HEK293 (cell line): ENCODE measurements around the gene MAPK14.

Experiments used
- CTCF ChIP-seq: fragments of 450-650 bp; formaldehyde crosslinking; IDR thresholded peaks from 2 replicates; pipeline ENCODE4 v1.5.1; 2016; ENCODE audit warnings: missing biosample characterization, missing genetic modification characterization
- GFI1B ChIP-seq: fragments of 450-650 bp; formaldehyde crosslinking; IDR thresholded peaks from 2 replicates; pipeline ENCODE4 v1.5.1; 2016; ENCODE audit warnings: missing biosample characterization, missing genetic modification characterization
- TCF7L2 ChIP-seq: IDR thresholded peaks from 2 replicates; pipeline ENCODE4 v1.6.1; 2011; ENCODE audit warnings: low read depth, mild to moderate bottlenecking, inconsistent platforms, low read length, moderate library complexity, borderline replicate concordance
- ZFP37 ChIP-seq: fragments of 450-650 bp; formaldehyde crosslinking; IDR thresholded peaks from 2 replicates; pipeline ENCODE4 v1.5.1; 2016; ENCODE audit warnings: missing biosample characterization, missing genetic modification characterization
- ZNF768 ChIP-seq: fragments of 450-650 bp; formaldehyde crosslinking; IDR thresholded peaks from 2 replicates; pipeline ENCODE4 v1.5.1; 2018; ENCODE audit warnings: missing biosample characterization, mild to moderate bottlenecking, missing genetic modification characterization

DNA sequence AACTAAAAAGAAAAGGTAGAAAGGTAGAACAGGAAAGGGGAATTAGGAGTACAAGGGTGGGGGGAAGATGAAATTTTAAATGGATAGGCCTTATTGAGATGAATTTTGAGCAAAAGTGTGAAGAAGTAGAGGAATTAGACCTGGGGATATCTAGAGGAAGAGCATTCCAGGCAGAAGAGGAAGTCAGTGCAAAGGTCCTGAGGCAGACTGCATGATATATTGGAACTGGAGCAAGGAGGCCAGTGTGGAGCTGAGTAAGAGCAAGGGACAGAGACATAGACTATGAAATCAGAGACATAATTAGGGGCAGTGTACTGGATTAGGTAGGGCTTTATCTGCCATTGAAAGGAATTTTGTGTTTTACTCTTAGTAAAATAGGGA, 40.4 kb downstream of the MAPK14 start:
- TF ChIP-seq TCF7L2 (no peak), CTCF (tag by site-specific recombination) (no peak), GFI1B (no peak), ZFP37 (tag by site-specific recombination) (no peak), ZNF768 (tag by site-specific recombination) (no peak)
